HepG2 (cell line): ENCODE data around the gene NOTCH3. TPM values are rescaled to one million over a fixed set of nuclear protein-coding genes. Genes with fewer than 3 reads are reported as not detected.

Source experiments
- ASH2L ChIP-seq: fragments of 300-600, 200-600 bp; sonication (generic); IDR thresholded peaks from 2 replicates; pipeline ENCODE4 v1.7.0; 2017; ENCODE audit warnings: low read depth, mild to moderate bottlenecking, moderate library complexity, mixed read lengths, low read length; ENCODE audit not compliant: insufficient read length
- HDAC6 ChIP-seq: fragments of 200-600 bp; sonication (generic); IDR thresholded peaks from 2 replicates; pipeline ENCODE4 v1.7.0; 2017; ENCODE audit warnings: mild to moderate bottlenecking, antibody characterized with exemption, low read length, low read depth
- MEF2D ChIP-seq: sonication (generic); formaldehyde crosslinking; IDR thresholded peaks from 2 replicates; pipeline ENCODE4 v1.5.1; 2020; ENCODE audit warnings: mild to moderate bottlenecking, missing genetic modification reagents
- NFKBIZ ChIP-seq: IDR thresholded peaks from 2 replicates; pipeline ENCODE4 v1.6.1; 2018; ENCODE audit warnings: missing genetic modification reagents, missing compliant biosample characterization
- REPIN1 ChIP-seq: sonication (generic); formaldehyde crosslinking; IDR thresholded peaks from 2 replicates; pipeline ENCODE4 v1.8.0; 2022; ENCODE audit warnings: missing genetic modification reagents, low read depth, mild to moderate bottlenecking, borderline replicate concordance
- RFX1 ChIP-seq: fragments of 450-650 bp; IDR thresholded peaks from 2 replicates; pipeline ENCODE4 v1.6.1; 2017
- WIZ ChIP-seq: sonication (generic); formaldehyde crosslinking; IDR thresholded peaks from 2 replicates; pipeline ENCODE4 v1.5.1; 2020; ENCODE audit warnings: mild to moderate bottlenecking, missing genetic modification reagents
- ZNF770 ChIP-seq: sonication (generic); formaldehyde crosslinking; IDR thresholded peaks from 2 replicates; pipeline ENCODE4 v1.5.0; 2020; ENCODE audit warnings: mild to moderate bottlenecking, missing genetic modification reagents
- ZNF773 ChIP-seq: sonication (generic); formaldehyde crosslinking; IDR thresholded peaks from 2 replicates; pipeline ENCODE4 v1.4.0; 2020; ENCODE audit warnings: missing genetic modification reagents, borderline replicate concordance
- polyA plus RNA-seq, 8 experiments: library from polyadenylated mRNA; depleted of rRNA in 3 of 8; stranded (reverse) in 7 of 8; unstranded in 1 of 8; fragments of >200 nt; fragmentation: Illumina TruSeq in 4 of 8; extraction: Trizol in 4 of 8; gene quantifications; 2 replicates each; pipeline versions ENCODE4 v1.2.1 to v1.2.3, GENCODE V29; 2011 to 2016; ENCODE audit warnings: low read depth in 4 of 8, missing spikeins in 1 of 8, mixed read lengths in 1 of 8; ENCODE audit not compliant: insufficient read depth in 1 of 8
- total RNA-seq, 5 experiments: library from RNA; depleted of rRNA; stranded (reverse); fragments of >200 nt; fragmentation: Illumina TruSeq; extraction: Trizol; gene quantifications; 2 replicates each; pipeline ENCODE4 v1.2.3, GENCODE V29; 2016; ENCODE audit warnings: low read depth in 1 of 5
- TF ChIP-seq, protein P1 (sequence below), 2 experiments: fragments of 450-650 bp in 1 of 2; sonication (generic) in 1 of 2; formaldehyde crosslinking in 1 of 2; IDR thresholded peaks; 2 replicates each; pipeline versions ENCODE4 v1.6.1 to v1.8.0; 2016 to 2022; ENCODE audit warnings: antibody characterized with exemption in 1 of 2, mild to moderate bottlenecking in 1 of 2, missing genetic modification reagents in 1 of 2
- TF ChIP-seq, protein P2 (sequence below): sonication (generic); formaldehyde crosslinking; conservative IDR thresholded peaks from 2 replicates; pipeline ENCODE4 v1.4.0; 2020; ENCODE audit warnings: missing genetic modification reagents
- TF ChIP-seq, protein P3 (sequence below): sonication (generic); formaldehyde crosslinking; IDR thresholded peaks from 2 replicates; pipeline ENCODE4 v1.8.0; 2022; ENCODE audit warnings: mild to moderate bottlenecking, missing genetic modification reagents, moderate library complexity

The NOTCH3 gene
- total and polyA plus RNA-seq, 2 of the 13 experiments (the other 11 are each of a cell fraction or from before 2014, with no cell fraction given): 0.09 to 0.28 TPM

DNA sequence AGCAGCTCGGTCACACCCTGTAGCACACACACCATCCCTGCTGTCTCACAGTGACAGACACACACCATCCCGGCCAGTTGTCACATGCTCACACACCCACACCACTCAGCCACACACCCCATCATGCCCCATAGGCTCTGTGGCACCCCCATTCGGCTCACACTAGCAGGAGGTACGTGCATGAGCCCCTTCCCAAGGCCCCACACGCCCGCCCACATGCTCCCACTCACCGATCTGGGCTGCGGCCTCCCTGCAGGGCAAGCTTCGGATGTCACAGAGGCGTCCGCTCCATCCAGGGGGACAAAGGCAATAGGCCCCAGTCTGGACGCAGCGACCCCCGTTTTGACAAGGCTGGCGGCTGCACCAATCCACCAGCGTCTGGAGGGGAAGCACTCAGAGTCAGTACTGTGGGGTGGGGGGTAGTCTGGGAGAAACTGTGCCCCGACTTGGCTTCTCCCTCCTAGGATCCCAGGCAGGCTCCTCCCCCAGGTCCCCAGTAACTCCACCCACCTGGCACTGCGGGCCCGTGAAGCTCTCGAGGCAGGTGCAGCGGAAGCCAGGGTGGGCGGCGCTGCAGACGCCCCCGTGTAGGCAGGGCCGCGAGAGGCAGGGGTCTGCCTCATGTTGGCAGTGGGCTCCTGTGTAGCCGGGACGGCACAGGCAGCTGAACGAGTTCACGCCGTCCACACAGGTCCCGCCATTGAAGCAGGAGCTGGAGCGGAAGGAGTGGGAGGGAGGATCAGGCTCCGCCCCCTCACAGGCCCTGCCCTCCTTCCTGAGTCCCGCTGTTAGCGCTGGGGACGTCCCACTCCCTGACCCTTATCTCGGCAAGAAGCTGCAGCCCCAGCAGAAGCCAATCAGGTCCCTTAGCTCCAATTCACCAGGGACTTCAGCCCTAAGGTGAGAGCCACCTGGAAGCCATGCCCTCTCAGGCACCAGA lies 20.1 kb downstream of the NOTCH3 start (continued):
- TF ChIP-seq ZNF770 (CRISPR knock-in tag) (no peak), REPIN1 (no peak; the same call in 1 of the 2 replicates), RFX1 (no peak), HDAC6 (no peak), ASH2L (no peak), MEF2D (CRISPR knock-in tag) (no peak), NFKBIZ (CRISPR knock-in tag) (no peak), ZNF773 (CRISPR knock-in tag) (no peak), WIZ (CRISPR knock-in tag) (no peak)
- TF ChIP-seq, protein P1, sequence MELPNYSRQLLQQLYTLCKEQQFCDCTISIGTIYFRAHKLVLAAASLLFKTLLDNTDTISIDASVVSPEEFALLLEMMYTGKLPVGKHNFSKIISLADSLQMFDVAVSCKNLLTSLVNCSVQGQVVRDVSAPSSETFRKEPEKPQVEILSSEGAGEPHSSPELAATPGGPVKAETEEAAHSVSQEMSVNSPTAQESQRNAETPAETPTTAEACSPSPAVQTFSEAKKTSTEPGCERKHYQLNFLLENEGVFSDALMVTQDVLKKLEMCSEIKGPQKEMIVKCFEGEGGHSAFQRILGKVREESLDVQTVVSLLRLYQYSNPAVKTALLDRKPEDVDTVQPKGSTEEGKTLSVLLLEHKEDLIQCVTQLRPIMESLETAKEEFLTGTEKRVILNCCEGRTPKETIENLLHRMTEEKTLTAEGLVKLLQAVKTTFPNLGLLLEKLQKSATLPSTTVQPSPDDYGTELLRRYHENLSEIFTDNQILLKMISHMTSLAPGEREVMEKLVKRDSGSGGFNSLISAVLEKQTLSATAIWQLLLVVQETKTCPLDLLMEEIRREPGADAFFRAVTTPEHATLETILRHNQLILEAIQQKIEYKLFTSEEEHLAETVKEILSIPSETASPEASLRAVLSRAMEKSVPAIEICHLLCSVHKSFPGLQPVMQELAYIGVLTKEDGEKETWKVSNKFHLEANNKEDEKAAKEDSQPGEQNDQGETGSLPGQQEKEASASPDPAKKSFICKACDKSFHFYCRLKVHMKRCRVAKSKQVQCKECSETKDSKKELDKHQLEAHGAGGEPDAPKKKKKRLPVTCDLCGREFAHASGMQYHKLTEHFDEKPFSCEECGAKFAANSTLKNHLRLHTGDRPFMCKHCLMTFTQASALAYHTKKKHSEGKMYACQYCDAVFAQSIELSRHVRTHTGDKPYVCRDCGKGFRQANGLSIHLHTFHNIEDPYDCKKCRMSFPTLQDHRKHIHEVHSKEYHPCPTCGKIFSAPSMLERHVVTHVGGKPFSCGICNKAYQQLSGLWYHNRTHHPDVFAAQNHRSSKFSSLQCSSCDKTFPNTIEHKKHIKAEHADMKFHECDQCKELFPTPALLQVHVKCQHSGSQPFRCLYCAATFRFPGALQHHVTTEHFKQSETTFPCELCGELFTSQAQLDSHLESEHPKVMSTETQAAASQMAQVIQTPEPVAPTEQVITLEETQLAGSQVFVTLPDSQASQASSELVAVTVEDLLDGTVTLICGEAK (IDR thresholded peaks at IDR 0.05): no peak
- TF ChIP-seq, protein P1 (CRISPR knock-in tag; IDR thresholded peaks at IDR 0.05): peak; percentile 56; the same call in 1 of the 2 replicates
- TF ChIP-seq, protein P2, sequence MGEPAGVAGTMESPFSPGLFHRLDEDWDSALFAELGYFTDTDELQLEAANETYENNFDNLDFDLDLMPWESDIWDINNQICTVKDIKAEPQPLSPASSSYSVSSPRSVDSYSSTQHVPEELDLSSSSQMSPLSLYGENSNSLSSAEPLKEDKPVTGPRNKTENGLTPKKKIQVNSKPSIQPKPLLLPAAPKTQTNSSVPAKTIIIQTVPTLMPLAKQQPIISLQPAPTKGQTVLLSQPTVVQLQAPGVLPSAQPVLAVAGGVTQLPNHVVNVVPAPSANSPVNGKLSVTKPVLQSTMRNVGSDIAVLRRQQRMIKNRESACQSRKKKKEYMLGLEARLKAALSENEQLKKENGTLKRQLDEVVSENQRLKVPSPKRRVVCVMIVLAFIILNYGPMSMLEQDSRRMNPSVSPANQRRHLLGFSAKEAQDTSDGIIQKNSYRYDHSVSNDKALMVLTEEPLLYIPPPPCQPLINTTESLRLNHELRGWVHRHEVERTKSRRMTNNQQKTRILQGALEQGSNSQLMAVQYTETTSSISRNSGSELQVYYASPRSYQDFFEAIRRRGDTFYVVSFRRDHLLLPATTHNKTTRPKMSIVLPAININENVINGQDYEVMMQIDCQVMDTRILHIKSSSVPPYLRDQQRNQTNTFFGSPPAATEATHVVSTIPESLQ (CRISPR knock-in tag): no peak
- TF ChIP-seq, protein P3, sequence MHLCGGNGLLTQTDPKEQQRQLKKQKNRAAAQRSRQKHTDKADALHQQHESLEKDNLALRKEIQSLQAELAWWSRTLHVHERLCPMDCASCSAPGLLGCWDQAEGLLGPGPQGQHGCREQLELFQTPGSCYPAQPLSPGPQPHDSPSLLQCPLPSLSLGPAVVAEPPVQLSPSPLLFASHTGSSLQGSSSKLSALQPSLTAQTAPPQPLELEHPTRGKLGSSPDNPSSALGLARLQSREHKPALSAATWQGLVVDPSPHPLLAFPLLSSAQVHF (CRISPR knock-in tag): no peak
